Endodermal cell (in vitro differentiated cells): ENCODE measurements around the gene DMXL2. TPM values are rescaled to one million over a fixed set of nuclear protein-coding genes. Genes with fewer than 3 reads are reported as not detected.

Experiments
- DNase-seq: peaks from one replicate; pipeline ENCODE4 v3.0.0-alpha.2; 2017
- H3K27ac ChIP-seq: 2 replicates; pipeline ENCODE4 v1.5.1; 2013; ENCODE audit warnings: mild to moderate bottlenecking, low read depth, low read length, moderate library complexity
- H3K27me3 ChIP-seq: 2 replicates; pipeline ENCODE4 v1.6.1; 2013; ENCODE audit warnings: mild to moderate bottlenecking, low read length, moderate library complexity; ENCODE audit not compliant: insufficient read depth, control insufficient read depth, poor library complexity, severe bottlenecking
- H3K36me3 ChIP-seq: 2 replicates; pipeline ENCODE4 v1.7.0; 2013; ENCODE audit warnings: mild to moderate bottlenecking, low read length, moderate library complexity; ENCODE audit not compliant: control insufficient read depth, insufficient read depth
- H3K4me1 ChIP-seq: one replicate; pipeline ENCODE4 v1.7.0; 2013; ENCODE audit warnings: low read length; ENCODE audit not compliant: control insufficient read depth, insufficient read depth
- H3K4me3 ChIP-seq: 2 replicates; pipeline ENCODE4 v1.5.1; 2013; ENCODE audit warnings: mild to moderate bottlenecking, low read length, moderate library complexity
- H3K9ac ChIP-seq: 2 replicates; pipeline ENCODE4 v1.6.1; 2013; ENCODE audit warnings: mild to moderate bottlenecking, low read length, moderate library complexity; ENCODE audit not compliant: poor library complexity, severe bottlenecking; ENCODE audit errors: extremely low read depth
- H3K9me3 ChIP-seq: 2 replicates; pipeline ENCODE4 v1.6.1; 2013; ENCODE audit warnings: mild to moderate bottlenecking, low read length, moderate library complexity; ENCODE audit not compliant: control insufficient read depth
- H3K27ac Mint-ChIP-seq: 2 replicates; pipeline ENCODE4 v1.8.0; 2020; ENCODE audit warnings: mixed read lengths
- H3K27me3 Mint-ChIP-seq: 2 replicates; pipeline ENCODE4 v1.8.0; 2021; ENCODE audit warnings: mild to moderate bottlenecking, mixed read lengths; ENCODE audit not compliant: insufficient read depth
- H3K36me3 Mint-ChIP-seq: 2 replicates; pipeline ENCODE4 v1.8.0; 2020; ENCODE audit warnings: low read depth, mixed read lengths
- H3K4me1 Mint-ChIP-seq: 2 replicates; pipeline ENCODE4 v1.8.0; 2020; ENCODE audit warnings: mixed read lengths
- H3K4me3 Mint-ChIP-seq: 2 replicates; pipeline ENCODE4 v1.8.0; 2020; ENCODE audit warnings: mild to moderate bottlenecking, moderate library complexity, mixed read lengths
- H3K9me3 Mint-ChIP-seq: 2 replicates; pipeline ENCODE4 v1.8.0; 2020; ENCODE audit warnings: mild to moderate bottlenecking, mixed read lengths
- WGBS, 2 experiments: methylation state at CpG; one replicate each; pipeline versions ENCODE4 v1.1.5 to v1.1.7; 2013; ENCODE audit warnings: missing lambda C conversion rate in 2 of 2, mixed read lengths in 1 of 2; ENCODE audit not compliant: insufficient coverage in 1 of 2, insufficient read length in 1 of 2; 5-methylcytosine and 5-hydroxymethylcytosine counted together
- total RNA-seq, 2 donors: library from RNA; stranded (reverse); fragmentation: NEBNext Ultra II Directional in 1 of 2; extraction: Animal tissue kit (Norgen Biotek cat#: 25700) in 1 of 2; gene quantifications; 2 replicates in 1 of 2; 3 replicates in 1 of 2; pipeline ENCODE4 v1.2.1, GENCODE V29; 2021
- TF ChIP-seq, protein P1 (sequence below): fragments of 200-600 bp; sonication (generic); conservative IDR thresholded peaks from 2 replicates; pipeline ENCODE4 v1.5.0; 2021; ENCODE audit warnings: antibody characterized with exemption, mild to moderate bottlenecking

DMXL2 gene
- total RNA-seq, 2 donors from 2014 or later = 20.8 to 31.5 TPM

DNA sequence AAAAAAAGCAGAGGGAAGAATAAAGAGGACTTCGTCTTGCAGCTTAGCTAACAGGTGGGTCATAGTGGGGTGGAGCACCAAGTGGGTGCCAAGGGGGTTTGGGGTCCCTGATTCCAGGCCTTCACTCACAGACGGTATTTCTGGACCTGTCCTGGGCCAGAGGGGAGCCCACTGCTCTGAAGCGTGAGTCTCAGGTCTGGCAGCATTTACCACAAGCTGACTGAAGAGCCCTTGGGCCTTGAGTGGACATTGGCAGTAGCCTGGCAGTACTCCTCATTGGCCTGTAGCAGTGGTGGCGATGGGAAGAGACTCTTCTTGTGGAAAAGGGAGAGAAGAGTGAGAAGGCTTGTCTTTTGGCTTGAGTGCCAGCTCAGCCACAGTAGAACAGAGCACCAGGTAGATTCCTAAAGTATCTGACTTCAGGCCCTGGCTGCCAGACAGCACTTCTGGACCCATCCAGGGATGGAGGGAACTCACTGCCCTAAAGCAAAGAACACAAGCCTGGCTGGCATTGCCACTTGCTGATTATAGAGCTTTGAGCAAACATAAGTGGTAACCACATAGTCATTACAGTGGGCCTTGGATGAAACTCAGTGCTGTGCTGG is 208.2 kb downstream of the DMXL2 start:
- Mint-ChIP-seq H3K27ac (no peak overlapping the region), H3K4me1 (peaks cover 31% of the 10 kb centered on the region), H3K9me3 (no peaks in the 10 kb centered on the region), H3K36me3 (no peaks in the 10 kb centered on the region), H3K4me3 (no peak overlapping the region), H3K27me3 (peaks cover 35% of the 10 kb centered on the region)
- peaks cover 3% of the 10 kb centered on the region for H3K4me1 ChIP-seq
- H3K4me3 ChIP-seq = no peak overlapping the region
- no peaks in the 10 kb centered on the region for H3K36me3 ChIP-seq
- TF ChIP-seq, protein P1, sequence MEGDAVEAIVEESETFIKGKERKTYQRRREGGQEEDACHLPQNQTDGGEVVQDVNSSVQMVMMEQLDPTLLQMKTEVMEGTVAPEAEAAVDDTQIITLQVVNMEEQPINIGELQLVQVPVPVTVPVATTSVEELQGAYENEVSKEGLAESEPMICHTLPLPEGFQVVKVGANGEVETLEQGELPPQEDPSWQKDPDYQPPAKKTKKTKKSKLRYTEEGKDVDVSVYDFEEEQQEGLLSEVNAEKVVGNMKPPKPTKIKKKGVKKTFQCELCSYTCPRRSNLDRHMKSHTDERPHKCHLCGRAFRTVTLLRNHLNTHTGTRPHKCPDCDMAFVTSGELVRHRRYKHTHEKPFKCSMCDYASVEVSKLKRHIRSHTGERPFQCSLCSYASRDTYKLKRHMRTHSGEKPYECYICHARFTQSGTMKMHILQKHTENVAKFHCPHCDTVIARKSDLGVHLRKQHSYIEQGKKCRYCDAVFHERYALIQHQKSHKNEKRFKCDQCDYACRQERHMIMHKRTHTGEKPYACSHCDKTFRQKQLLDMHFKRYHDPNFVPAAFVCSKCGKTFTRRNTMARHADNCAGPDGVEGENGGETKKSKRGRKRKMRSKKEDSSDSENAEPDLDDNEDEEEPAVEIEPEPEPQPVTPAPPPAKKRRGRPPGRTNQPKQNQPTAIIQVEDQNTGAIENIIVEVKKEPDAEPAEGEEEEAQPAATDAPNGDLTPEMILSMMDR = no peak
- H3K27me3 ChIP-seq = peaks cover 54% of the 10 kb centered on the region
- DNase-seq = no peak
- H3K27ac ChIP-seq = no peak overlapping the region
- H3K9me3 ChIP-seq = no peaks in the 10 kb centered on the region
- 89% methylated on average over 4 of the region's 4 CpGs for WGBS, 2 experiments
- H3K9ac ChIP-seq = no peak overlapping the region

DNA sequence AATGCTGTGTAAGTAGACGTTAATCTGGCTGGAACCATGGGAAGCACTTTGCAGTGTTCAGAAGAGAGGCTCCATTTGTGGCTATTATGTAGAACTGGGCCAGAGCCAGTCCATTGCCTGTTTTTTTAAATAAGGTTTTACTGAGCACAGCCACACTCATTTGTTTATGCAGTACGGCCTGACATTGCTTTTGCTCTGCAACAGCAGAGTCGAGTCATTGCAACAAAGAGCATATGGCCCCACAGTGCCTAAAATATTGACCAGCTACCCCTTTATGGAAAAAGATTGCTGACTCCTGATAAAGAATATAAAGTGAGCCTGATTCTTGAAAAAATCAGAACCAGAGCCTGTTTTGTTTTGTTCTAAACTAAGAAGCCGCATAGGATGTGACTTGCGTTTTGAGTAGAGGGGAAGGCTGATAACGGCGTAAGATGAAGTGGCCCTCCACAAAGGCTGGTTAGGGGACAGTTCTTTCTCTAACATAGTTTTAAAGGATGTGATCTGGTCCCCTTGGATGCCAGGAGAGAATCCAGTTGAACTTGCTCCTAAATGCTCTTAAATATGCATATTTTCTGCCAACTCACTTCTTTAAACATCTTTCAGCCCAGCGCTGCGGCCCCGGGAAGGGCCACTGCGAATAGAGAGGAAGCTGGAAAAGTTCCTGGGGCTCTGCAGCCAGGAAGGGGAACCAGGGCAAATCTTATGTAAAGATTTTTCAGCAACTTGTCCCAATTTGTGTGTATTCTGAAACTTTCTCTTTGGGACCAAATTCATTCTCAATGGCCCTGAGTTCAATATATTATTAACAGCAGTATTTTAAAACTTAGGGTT is 216.7 kb downstream of the DMXL2 start:
- WGBS, 2 experiments = 87 to 97% methylated on average over 10 to 11 of the region's 11 CpGs
- H3K36me3 Mint-ChIP-seq = no peaks in the 10 kb centered on the region
- no peaks in the 10 kb centered on the region for H3K9me3 Mint-ChIP-seq
- Histone ChIP-seq H3K9me3 (no peaks in the 10 kb centered on the region), H3K9ac (no peak overlapping the region), H3K27me3 (peaks cover 81% of the 10 kb centered on the region), H3K36me3 (no peaks in the 10 kb centered on the region), H3K27ac (no peak overlapping the region), H3K4me3 (no peak overlapping the region), H3K4me1 (no peaks in the 10 kb centered on the region)
- no peak overlapping the region for H3K4me3 Mint-ChIP-seq
- H3K27me3 Mint-ChIP-seq = peaks cover 58% of the 10 kb centered on the region
- TF ChIP-seq, protein P1 = no peak
- H3K4me1 Mint-ChIP-seq = peaks cover 6% of the 10 kb centered on the region
- peak; percentile 40 for DNase-seq
- no peak overlapping the region for H3K27ac Mint-ChIP-seq

DNA sequence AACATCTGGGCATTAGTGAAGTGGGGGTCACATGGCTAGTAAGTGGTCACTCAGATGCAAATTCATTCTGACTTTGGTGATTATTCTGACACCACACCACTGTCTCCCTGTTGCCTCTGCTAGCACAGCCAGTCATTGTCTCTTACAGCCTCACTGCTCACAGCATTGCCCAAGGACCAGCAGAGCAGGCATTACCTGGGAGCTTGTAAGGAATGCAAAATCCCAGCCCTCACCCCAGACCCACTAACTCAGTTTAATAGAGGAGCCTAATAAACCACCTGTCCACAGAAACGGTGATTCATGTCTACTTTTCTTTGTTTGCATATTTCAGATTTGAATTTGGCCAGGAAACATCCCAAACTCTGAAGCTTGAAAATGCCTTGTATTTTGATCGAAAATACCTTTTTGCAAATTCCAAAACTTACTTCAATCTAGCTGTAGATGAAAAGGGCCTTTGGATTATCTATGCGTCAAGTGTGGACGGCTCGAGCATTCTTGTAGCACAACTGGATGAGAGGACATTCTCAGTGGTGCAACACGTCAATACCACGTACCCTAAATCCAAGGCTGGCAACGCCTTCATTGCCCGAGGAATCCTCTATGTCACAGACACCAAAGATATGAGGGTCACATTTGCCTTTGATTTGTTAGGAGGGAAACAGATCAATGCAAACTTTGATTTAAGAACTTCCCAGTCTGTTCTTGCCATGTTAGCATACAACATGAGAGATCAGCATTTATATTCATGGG is 218.4 kb downstream of the DMXL2 start:
- Histone ChIP-seq H3K9me3 (no peaks in the 10 kb centered on the region), H3K27ac (no peak overlapping the region), H3K9ac (no peak overlapping the region), H3K36me3 (no peaks in the 10 kb centered on the region), H3K4me1 (peaks cover 7% of the 10 kb centered on the region), H3K4me3 (no peak overlapping the region), H3K27me3 (peaks cover 75% of the 10 kb centered on the region)
- Mint-ChIP-seq H3K4me3 (no peak overlapping the region), H3K9me3 (no peaks in the 10 kb centered on the region), H3K4me1 (peaks cover 11% of the 10 kb centered on the region), H3K36me3 (no peaks in the 10 kb centered on the region), H3K27me3 (peaks cover 58% of the 10 kb centered on the region), H3K27ac (no peak overlapping the region)
- peak; percentile 51 for DNase-seq
- WGBS, 2 experiments = 93 to 94% methylated on average over 9 of the region's 9 CpGs
- TF ChIP-seq, protein P1 = no peak
